ENCODE results near the gene NPHS1.

GRCh38 chr19:35845215-35846037 lies 6.9 kb downstream of the NPHS1 start:
- TF ChIP-seq EZH2phosphoT487 (IDR thresholded peaks at IDR 0.05; ENCODE audit: insufficient read depth, low read depth) (no peak), EZH2 (IDR thresholded peaks at IDR 0.05; ENCODE audit: insufficient read depth, poor library complexity, severe bottlenecking) (no peak)
